Endothelial cell of umbilical vein (primary cell): ENCODE measurements around the gene RPAP3.

Experiments
- EZH2 ChIP-seq: IDR thresholded peaks from 2 replicates; pipeline ENCODE4 v1.6.1; 2012; ENCODE audit warnings: borderline replicate concordance, low read depth, mild to moderate bottlenecking, moderate library complexity, low read length, inconsistent platforms; ENCODE audit not compliant: severe bottlenecking
- MYC ChIP-seq: IDR thresholded peaks from one replicate; pipeline ENCODE4 v1.6.1; 2011; ENCODE audit warnings: mild to moderate bottlenecking, low read depth, low read length
- POLR2A ChIP-seq: IDR thresholded peaks from 2 replicates; pipeline ENCODE4 v1.6.1; 2012; ENCODE audit warnings: low read depth, mild to moderate bottlenecking, control low read depth, low read length
- POLR2AphosphoS5 ChIP-seq: IDR thresholded peaks from 2 replicates; pipeline ENCODE4 v1.6.1; 2012; ENCODE audit warnings: low read depth, mild to moderate bottlenecking, control low read depth, low read length, moderate library complexity; ENCODE audit not compliant: insufficient read depth
- TF ChIP-seq, protein P1 (sequence below), 2 donors: IDR thresholded peaks; 1 replicate in 1 of 2; 2 replicates in 1 of 2; pipeline ENCODE4 v1.5.1; 2011; ENCODE audit warnings: low read length in 2 of 2, mild to moderate bottlenecking in 2 of 2, moderate library complexity in 2 of 2, control low read depth in 1 of 2, inconsistent platforms in 1 of 2, low read depth in 1 of 2; ENCODE audit not compliant: insufficient read depth in 1 of 2; ENCODE audit errors: extremely low read depth in 1 of 2
- TF ChIP-seq, protein P2 (sequence below): IDR thresholded peaks from 2 replicates; pipeline ENCODE4 v1.6.1; 2011; ENCODE audit not compliant: insufficient read depth, insufficient read length

DNA sequence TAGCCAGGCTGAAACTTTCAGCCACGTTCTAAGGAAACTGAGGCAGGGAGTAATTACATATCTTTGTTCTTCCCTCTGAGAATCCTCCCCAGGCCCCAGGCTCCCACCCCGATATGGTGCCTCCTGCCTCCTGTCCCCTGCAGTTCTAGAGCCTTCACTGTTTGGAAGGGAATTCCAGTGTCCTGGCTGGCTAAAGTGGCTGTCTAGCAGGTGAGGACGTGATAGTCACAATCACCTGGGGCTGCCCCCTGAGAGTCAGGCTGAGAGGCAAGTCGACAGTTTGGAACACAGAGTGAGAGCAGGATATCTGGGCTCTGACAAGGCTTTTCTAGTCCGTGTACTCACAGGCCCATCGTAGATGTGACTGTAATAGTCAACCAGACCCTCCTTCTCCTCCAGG is 6.3 kb upstream of the RPAP3 start:
- no peak for TF ChIP-seq EZH2
- no peak for TF ChIP-seq POLR2A
- TF ChIP-seq, protein P1, sequence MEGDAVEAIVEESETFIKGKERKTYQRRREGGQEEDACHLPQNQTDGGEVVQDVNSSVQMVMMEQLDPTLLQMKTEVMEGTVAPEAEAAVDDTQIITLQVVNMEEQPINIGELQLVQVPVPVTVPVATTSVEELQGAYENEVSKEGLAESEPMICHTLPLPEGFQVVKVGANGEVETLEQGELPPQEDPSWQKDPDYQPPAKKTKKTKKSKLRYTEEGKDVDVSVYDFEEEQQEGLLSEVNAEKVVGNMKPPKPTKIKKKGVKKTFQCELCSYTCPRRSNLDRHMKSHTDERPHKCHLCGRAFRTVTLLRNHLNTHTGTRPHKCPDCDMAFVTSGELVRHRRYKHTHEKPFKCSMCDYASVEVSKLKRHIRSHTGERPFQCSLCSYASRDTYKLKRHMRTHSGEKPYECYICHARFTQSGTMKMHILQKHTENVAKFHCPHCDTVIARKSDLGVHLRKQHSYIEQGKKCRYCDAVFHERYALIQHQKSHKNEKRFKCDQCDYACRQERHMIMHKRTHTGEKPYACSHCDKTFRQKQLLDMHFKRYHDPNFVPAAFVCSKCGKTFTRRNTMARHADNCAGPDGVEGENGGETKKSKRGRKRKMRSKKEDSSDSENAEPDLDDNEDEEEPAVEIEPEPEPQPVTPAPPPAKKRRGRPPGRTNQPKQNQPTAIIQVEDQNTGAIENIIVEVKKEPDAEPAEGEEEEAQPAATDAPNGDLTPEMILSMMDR (IDR thresholded peaks at IDR 0.05; ENCODE audit: extremely low read depth in 1 of 2, insufficient read depth in 1 of 2, low read depth in 1 of 2, low read length in 2 of 2), result no peak
- TF ChIP-seq MYC, result no peak
- TF ChIP-seq POLR2AphosphoS5, result no peak
- TF ChIP-seq, protein P2, sequence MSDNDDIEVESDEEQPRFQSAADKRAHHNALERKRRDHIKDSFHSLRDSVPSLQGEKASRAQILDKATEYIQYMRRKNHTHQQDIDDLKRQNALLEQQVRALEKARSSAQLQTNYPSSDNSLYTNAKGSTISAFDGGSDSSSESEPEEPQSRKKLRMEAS, result no peak
